Activated naive CD4-positive, alpha-beta T cell treated with anti-CD3 and anti-CD28 coated beads, Interleukin-2, amount 10 ng/mL, durations not matched to agents 5 hours and 36 hours (primary cell): Measurements from ENCODE around the gene GSG1. TPM values are rescaled to one million over a fixed set of nuclear protein-coding genes. Genes with fewer than 3 reads are reported as not detected.

Experiments
- total RNA-seq, 2 experiments: library from RNA; stranded (reverse); gene quantifications; one replicate each; pipeline ENCODE4 v1.2.3, GENCODE V29; 2021

Gene GSG1
- total RNA-seq, result not detected

DNA sequence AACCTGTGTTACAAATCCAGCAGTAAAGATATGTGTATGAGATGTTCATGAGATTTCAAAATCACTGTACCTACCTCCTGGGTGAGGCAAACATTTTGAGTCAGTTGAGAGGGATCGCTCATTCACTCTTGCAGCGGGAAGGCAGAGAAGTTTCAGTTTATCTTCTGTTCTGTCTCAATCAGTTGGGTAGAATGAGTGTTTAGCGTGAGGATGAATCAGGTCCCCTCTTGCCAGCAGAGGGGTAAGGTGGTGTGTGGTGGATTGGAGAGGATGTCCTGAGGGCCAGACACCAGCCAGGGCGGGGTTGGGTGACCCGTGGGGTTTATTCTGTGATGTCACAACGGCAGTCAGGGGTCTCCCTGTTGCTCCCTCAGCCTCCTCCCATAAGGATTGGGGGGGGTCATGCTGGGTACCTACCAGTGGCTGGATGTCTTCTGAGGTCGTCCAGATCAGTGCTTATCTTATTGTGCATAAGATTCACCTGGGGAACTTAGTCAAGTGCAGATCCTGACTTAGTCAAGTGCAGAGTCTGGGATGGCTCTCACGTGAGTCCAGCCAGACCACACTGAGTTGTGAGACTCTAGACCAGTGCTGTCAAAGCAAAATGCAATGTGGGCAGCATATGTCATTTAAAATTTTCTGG is at the start of gene GSG1:
Gene GSG1, minus strand, starts transcription at position 277 of the 643 bp plus-strand sequence. Its CDS starts 155 bp downstream, at position 122.

DNA sequence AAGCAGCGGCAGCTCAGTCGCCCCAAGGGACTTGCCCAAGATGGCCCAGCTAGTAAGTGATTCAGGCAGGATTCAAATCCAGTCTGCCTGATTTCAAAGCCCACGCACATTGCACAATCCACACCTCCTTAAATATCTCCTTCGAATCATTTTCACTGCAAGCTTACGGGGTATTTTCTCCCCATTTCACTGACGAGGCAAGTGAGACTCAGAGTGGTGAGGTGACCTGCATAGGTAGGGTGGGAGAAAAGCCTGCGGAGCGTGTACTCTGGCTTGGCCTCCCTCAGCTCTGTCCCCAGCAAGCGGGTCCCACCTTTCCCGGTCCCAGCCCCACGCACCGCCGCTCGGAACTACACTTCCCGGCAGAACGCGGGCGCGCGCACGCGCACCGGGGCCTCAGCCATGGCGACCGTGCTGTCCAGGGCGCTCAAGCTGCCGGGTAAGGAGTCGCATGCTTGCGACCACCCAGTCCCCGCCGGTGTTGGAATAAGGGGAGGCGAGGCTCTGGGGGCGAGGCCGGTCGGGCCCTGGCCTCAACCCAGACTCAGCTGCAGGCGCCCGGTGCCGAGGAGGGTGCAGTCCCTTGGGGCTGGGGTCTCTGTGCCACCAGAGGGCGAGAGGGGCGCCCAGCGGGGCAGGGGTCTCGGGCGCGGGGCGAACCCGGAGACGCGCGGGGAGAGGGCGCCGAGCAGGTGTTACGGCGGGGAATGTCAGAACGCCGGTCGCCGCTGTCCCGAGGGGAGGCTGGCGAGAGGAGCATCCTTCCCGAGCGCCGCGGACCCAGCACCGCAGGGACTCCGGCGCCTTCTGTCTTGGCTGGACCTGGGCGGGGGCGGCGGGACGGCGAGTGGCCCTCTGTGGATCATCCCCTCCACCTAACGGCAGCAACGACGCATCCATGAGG is 59.2 kb downstream of the GSG1 start, which contains the start of gene FAM234B:
Gene FAM234B, plus strand, starts transcription at position 380 of the 904 bp plus-strand sequence. Its CDS starts 23 bp downstream, at position 403.

Other genes starting within 250 kb of the GSG1 start
- under 1 TPM; 0.05 to 0.23 TPM for gene GPRC5A, start 212.1 kb downstream of the GSG1 start, total RNA-seq
- under 1 TPM; 0.83 to 0.99 TPM for gene GPRC5D, start 151.5 kb downstream of the GSG1 start, total RNA-seq
- 10 to 100 TPM; 17.1 to 17.9 TPM for gene HEBP1, start 103.4 kb downstream of the GSG1 start, total RNA-seq
- gene FAM234B, start 59.3 kb downstream of the GSG1 start, total RNA-seq, result 1 to 10 TPM; 4.0 TPM
- gene EMP1, start 93.1 kb upstream of the GSG1 start, total RNA-seq, result 10 to 100 TPM; 35.6 to 37.6 TPM